HG02610 (cell line): Measurements from ENCODE around the gene STRBP.
"Not testable (repeated sequence)": the region's sequence is repeated elsewhere in the genome, so short reads cannot be mapped to it uniquely, and the experiment has no call there.

Experiments used
- ATAC-seq: cut with Tn5 transposase; IDR thresholded peaks from one replicate; pipeline ENCODE4 v1.9.1; 2021; ENCODE audit warnings: mild to moderate bottlenecking, moderate library complexity; ENCODE audit not compliant: unreplicated experiment

Gene STRBP

GRCh38 chr9:123200469-123200868, 67.9 kb downstream of the STRBP start:
- not testable (repeated sequence) for ATAC-seq

GRCh38 chr9:123196124-123196523, 72.3 kb downstream of the STRBP start:
- ATAC-seq, result no peak

GRCh38 chr9:123194023-123194422, 74.4 kb downstream of the STRBP start:
- no peak for ATAC-seq

GRCh38 chr9:123191680-123192079, 76.7 kb downstream of the STRBP start:
- no peak for ATAC-seq

- ATAC-seq, result no peak
Measured at GRCh38 chr9:123191260-123191659, 77.1 kb downstream of the STRBP start.

- ATAC-seq, result no peak
Measured at GRCh38 chr9:123187131-123187530, 81.3 kb downstream of the STRBP start.

- not testable (repeated sequence) for ATAC-seq
Measured at GRCh38 chr9:123186029-123186428, 82.4 kb downstream of the STRBP start.

GRCh38 chr9:123176949-123177348, 91.4 kb downstream of the STRBP start:
- no peak for ATAC-seq

- no peak for ATAC-seq
Measured at GRCh38 chr9:123175854-123176629, 92.3 kb downstream of the STRBP start.

- peak; percentile 96 for ATAC-seq
Measured at GRCh38 chr9:123174887-123175518, 93.4 kb downstream of the STRBP start.

- no peak for ATAC-seq
Measured at GRCh38 chr9:123174079-123174478, 94.3 kb downstream of the STRBP start.

- no peak for ATAC-seq
Measured at GRCh38 chr9:123169926-123170325, 98.5 kb downstream of the STRBP start.

- no peak for ATAC-seq
Measured at GRCh38 chr9:123168586-123168985, 99.8 kb downstream of the STRBP start.

- no peak for ATAC-seq
Measured at GRCh38 chr9:123167474-123167873, 100.9 kb downstream of the STRBP start.

- ATAC-seq, result no peak
Measured at GRCh38 chr9:123165813-123166212, 102.6 kb downstream of the STRBP start.

GRCh38 chr9:123164285-123164684, 104.1 kb downstream of the STRBP start:
- no peak for ATAC-seq

GRCh38 chr9:123162791-123163345, 105.5 kb downstream of the STRBP start:
- ATAC-seq, result no peak

GRCh38 chr9:123162360-123162759, 106.0 kb downstream of the STRBP start:
- no peak for ATAC-seq

- ATAC-seq, result no peak
Measured at GRCh38 chr9:123157221-123157620, 111.2 kb downstream of the STRBP start.

- no peak for ATAC-seq
Measured at GRCh38 chr9:123150708-123151503, 117.5 kb downstream of the STRBP start.

- no peak for ATAC-seq
Measured at GRCh38 chr9:123149067-123149466, 119.3 kb downstream of the STRBP start.
